ENCODE data around the gene EEF1G.

Gene EEF1G

GRCh38 chr11:62538470-62539237 is 35.0 kb downstream of the EEF1G start:
- peak; percentile 75 for DNase-seq

GRCh38 chr11:62536301-62536957 is 37.3 kb downstream of the EEF1G start:
- no peak for DNase-seq

GRCh38 chr11:62535802-62536201 is 37.9 kb downstream of the EEF1G start:
- peak; percentile 81 for DNase-seq

GRCh38 chr11:62534779-62535545 is 38.7 kb downstream of the EEF1G start:
- no peak for DNase-seq

- DNase-seq: no peak
These were observed 41.6 kb downstream of the EEF1G start for GRCh38 chr11:62532096-62532495.

GRCh38 chr11:62516736-62517371 is 56.8 kb downstream of the EEF1G start:
- no peak for DNase-seq

GRCh38 chr11:62514151-62514550 is 59.5 kb downstream of the EEF1G start:
- no peak for DNase-seq

- DNase-seq: no peak
These were observed 60.1 kb downstream of the EEF1G start for GRCh38 chr11:62513626-62514025.

- no peak for DNase-seq
These were observed 60.7 kb downstream of the EEF1G start for GRCh38 chr11:62512961-62513360.
